NCI-H446 (cell line): ENCODE measurements around the gene NXT2.
"Not testable (repeated sequence)": the region's sequence is repeated elsewhere in the genome, so short reads cannot be mapped to it uniquely, and the experiment has no call there.

Experiments used
- DNase-seq, 2 experiments: peaks; one replicate each; lab custom pipeline; 2025; lab: John Stamatoyannopoulos, UW

Gene NXT2

DNA sequence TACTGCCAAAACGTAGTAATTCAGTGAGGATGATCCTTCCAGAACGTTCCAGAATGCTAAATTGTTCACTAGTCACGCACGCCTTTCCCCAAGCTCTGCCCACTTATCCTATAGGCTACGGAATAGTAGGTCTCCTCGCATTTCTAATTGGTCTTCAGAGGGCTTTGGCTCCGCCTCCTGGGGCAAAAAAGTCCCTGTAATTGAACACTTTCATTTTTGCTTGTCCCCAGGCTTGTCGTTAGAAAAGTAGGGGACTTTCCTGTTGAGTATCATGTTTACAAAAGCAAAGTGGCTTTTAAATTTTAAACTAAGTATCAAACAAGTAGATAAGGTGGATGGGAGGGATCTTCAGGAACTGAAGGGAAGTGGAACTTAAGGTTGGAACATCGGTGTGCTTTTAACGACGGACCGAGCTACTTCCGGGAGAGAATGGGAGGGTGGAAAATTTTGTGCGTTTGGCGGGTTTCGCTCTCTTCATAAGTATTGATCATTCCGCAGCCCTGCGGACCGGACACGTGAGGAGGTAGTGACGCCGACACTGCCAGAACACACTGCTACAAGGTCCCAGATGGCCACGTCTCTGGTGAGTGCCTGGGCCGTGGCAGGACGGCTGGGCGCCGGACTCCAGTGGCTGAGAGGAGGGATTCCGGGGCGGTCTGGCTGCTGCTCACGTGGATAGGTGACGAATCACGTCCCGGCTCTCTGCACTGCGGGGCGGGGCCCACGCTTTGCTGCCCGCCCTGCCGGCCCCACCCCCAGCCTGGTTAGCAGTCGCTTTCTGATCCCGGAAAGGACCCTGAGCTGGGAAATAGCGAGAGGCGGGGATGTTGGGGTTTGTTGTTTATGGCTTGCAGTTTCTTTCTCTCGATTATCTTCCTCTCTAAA is at the start of gene NXT2:
Gene NXT2, plus strand, starts transcription at position 406 of the 885 bp plus-strand sequence. Its CDS starts 163 bp downstream, at position 569.
- DNase-seq = peak; percentile 78 to 86

DNA sequence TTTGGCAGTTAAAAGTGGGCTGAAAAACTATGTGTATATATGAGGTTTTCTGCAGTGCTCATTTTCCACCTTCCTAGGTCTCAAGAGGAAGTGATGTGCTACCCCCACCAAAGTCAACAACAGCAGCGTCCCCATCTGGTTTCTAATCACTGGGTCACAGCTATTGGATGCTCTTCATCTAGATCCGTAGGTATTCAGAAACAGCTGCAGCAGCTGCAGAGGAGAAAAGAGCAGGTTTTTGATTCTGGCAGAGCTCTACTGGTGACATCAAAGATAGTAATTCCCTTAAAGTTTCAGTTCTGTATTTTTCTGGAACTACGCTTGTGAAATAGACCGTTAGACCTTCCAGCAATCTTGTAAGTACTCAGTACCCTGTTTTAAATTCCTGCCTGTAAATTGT is 49.0 kb upstream of the NXT2 start:
- no peak for DNase-seq

DNA sequence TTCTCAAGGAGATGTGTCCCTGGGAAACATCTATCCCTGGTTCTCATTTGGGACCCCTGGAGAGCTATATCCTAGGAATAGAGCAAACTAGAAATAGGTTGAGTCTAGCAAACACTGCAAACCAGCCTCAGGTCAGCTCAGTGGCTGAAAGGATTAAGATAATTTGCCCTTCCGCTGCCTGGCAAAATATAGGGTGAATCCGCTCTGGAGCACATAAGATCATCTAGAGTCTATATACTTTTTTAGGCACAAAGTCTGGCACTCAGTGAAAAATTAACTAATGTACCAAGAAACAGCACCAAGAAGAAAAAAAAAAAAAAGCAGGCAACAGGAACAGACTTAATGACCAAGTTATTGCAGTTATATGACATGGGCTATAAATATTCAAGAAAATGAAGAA is 47.5 kb upstream of the NXT2 start:
- DNase-seq = no peak

- no peak for DNase-seq
Observed at GRCh38 chrX:109498434-109498833, 38.2 kb upstream of the NXT2 start.

GRCh38 chrX:109501176-109501575 is 35.5 kb upstream of the NXT2 start:
- DNase-seq = no peak

DNA sequence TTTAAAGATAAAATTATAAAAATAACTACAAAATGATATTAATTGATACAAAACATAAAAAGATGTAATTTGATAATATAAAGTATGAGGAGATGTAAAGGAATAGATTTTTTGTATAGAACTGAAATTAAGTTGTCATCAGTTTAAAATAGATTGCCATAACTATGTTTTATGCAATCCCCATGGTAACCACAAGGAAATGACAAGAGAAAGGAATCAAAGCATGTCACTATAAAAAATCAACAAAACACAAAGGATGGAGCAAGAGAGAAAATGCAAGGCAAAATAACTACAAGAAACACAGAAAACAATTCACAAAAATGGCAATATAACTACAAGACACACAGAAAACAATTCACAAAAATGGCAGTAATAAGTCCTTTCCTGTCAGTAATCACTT is 27.7 kb upstream of the NXT2 start:
- no peak for DNase-seq

GRCh38 chrX:109511113-109511512 is 25.5 kb upstream of the NXT2 start:
- no peak for DNase-seq

GRCh38 chrX:109519001-109519400 is 17.6 kb upstream of the NXT2 start:
- DNase-seq = no peak

DNA sequence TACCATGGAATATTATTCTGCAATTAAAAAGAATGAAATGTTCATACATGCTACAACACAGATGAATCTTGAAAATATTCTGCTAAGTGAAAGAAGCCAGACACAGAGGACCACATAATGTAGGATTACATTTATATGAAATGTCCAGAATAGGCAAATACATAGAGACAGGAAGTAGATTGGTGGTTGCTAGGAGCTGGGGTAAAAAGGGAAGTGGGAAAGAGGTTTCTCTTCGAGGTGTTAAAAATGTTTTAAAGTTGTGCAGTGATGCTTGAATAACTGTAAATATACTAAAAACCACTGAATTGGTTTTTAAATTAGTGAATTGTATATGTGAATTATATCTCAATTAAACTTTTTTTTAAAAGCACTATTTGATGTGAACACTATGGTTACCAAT is 3.6 kb upstream of the NXT2 start:
- no peak for DNase-seq

GRCh38 chrX:109533631-109534030 is 3.0 kb upstream of the NXT2 start:
- DNase-seq = peak in 1 of 2 experiments; percentile 2

- no peak for DNase-seq
Observed at GRCh38 chrX:109534933-109535332, 1.7 kb upstream of the NXT2 start.

DNA sequence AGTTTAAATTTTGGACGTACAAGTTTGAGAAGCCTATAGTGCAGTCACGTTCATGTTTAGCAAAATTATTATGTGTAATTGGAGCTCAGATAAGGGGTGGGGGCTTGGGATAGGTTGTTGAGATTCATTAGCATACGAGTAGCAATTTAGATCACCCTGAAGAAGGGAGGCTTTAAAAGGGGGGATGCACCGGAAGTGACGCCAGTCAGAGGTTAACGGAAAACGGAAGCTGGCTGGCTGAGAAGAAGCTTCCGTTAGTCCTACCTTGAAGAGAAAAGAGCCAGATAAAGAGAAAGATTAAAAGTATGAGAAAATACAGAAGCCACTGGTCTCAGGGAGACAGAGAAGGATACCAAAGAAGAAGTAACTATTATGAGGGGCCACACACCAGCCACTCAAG is 1.1 kb upstream of the NXT2 start:
- DNase-seq = no peak

- no peak for DNase-seq
Observed at GRCh38 chrX:109537324-109537665, 651 bp downstream of the NXT2 start.

GRCh38 chrX:109539007-109539406 is 2.4 kb downstream of the NXT2 start:
- DNase-seq = not testable (repeated sequence)

- DNase-seq = no peak
Observed at GRCh38 chrX:109553862-109554261, 17.2 kb downstream of the NXT2 start.

DNA sequence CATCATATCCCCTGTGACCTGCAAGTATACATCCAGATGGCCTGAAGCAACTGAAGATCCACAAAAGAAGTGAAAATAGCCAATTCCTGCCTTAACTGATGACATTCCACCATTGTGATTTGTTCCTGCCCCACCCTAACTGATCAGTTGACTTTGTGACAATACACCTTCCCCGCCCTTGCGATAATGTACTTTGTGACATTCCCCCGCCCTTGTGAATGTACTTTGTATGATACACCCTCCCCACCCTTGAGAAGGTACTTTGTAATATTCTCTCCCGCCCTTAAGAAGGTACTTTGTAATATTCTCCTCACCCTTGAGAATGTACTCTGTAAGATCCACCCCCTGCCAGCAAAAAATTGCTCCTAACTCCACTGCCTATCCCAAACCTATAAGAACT is 39.4 kb downstream of the NXT2 start:
- not testable (repeated sequence) for DNase-seq

- DNase-seq = no peak
Observed at GRCh38 chrX:109577055-109577454, 40.4 kb downstream of the NXT2 start.

GRCh38 chrX:109578916-109579315 is 42.3 kb downstream of the NXT2 start:
- DNase-seq = no peak

DNA sequence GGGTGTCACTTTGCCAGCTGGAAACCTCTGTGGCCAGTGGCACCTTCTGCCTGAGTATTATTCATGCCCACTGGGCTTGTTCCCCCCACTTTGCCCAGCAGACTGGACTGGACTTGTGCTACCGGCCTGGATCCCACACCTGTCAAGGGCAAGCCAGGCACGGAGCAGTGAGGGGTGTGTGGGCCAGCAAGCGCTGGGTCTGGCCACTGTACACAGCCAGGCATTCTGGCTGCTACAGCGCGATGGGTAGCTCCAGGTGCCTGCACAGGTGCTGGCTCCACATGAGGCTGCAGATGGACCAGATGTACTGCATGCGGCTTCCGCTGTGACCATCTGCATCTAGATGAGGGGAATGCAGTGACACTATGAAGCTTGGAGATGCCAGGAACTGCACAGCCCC is 48.8 kb downstream of the NXT2 start:
- DNase-seq = no peak

- DNase-seq = no peak
Observed at GRCh38 chrX:109590176-109590575, 53.5 kb downstream of the NXT2 start.
